HG03097 (cell line): ENCODE results near the gene SPTLC3.

Experiments
- ATAC-seq: cut with Tn5 transposase; IDR thresholded peaks from one replicate; pipeline ENCODE4 v1.9.1; 2021; ENCODE audit not compliant: unreplicated experiment, low FRiP score

The SPTLC3 gene

DNA sequence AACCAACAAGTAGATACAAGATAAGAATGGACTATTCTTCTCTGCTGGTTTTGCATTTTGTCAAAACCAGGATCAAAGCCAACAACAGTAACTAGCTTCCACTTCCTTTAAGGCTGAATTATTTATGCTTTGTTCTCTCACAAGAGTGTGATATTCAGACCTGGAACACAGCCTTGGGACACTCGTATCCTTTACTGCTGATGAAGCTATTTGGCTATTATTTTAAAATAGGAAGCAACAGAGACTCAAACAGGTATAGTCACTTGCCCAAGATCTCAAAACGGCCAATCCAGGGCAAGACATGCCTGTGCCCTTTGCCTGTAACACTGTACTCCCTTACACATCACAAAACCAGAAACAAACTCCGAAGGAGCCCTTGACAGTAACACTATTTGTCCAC, 19.9 kb downstream of the SPTLC3 start:
- ATAC-seq = no peak

DNA sequence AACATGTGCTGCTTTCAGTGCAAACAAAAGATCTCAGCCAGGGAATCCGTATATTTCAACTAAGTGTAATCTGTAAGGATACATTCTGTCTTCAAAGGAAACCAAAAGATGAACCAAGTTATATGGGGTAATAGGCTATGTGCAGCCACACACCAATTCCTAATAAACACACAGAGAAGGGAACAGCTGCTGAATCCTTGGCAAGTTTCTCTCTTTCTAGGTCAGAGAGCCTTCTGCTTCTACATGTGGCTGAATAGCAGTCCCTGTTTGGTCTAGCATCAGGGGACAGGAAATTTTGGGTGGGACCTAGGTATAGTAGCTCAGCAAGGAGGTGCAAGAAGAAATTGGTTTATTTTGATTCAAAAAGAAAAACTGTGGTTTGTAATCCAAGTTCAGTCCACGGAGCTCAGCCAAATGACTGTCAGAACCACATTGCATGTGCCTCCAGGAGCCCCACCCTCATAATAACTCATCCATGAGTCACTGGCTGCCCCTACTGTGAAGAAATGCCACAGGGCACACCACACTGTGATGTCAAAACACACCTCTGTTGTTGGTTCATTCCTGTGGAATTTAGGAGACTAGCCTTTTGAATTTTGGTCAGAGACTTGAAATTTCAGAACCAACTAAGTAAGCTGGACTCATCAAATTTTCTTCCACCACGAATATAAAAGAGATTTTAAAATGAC, 21.1 kb downstream of the SPTLC3 start:
- ATAC-seq = no peak

DNA sequence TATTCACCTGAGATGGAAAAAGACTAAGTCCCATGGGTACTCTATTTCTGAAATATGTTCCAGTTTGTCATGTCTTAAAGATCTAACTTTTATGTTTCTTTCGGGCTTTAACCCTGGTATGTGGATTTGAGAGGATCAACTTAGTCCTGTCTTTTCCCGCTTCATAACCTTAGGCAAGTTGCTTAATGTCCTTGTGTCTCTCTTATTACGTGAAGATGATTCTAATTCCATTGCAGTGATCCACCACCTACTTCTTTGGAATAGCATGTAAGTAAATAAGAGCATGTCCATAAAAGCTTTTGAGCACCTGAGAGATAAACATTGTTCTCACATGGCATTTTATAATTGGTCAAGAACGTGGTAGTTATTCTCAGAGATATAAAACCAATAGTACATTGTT, 23.0 kb downstream of the SPTLC3 start:
- ATAC-seq = no peak

DNA sequence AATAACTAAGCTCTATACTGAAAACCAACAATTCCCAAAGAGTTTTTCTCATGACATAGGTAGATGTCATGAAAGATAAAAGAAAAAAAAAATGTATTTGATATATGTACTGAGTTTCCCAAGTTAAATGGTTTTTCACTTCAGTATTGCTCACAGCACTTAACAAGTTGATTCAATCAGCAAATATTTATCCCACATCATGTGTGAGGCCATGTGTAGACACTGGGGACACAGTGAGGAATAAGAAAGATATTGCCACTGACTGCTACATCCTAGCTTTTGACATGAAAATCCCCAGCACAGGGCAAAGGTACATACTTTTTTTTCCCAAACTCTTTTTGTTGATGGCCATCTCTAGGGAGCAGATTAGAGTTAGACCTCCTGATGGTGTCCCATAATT, 25.3 kb downstream of the SPTLC3 start:
- ATAC-seq = no peak

DNA sequence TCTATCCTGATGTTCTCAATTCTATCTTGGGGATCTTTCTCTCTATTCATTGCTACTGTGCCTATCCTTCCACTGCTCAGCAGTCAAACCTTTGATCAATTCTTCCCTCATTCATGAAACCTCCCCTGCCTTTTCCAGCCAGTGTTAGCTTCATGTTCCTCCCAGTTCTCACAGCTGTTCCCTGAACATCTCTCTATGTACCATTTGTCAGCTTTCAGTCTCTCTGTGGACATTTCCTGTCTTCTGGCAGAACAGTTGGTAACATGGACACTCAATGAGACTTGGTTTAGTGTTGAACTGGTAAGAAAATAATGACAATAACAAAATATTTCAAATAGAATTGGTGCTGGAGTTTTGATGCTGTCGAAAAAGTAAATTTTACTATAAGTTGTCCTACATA, 26.2 kb downstream of the SPTLC3 start:
- ATAC-seq = no peak

DNA sequence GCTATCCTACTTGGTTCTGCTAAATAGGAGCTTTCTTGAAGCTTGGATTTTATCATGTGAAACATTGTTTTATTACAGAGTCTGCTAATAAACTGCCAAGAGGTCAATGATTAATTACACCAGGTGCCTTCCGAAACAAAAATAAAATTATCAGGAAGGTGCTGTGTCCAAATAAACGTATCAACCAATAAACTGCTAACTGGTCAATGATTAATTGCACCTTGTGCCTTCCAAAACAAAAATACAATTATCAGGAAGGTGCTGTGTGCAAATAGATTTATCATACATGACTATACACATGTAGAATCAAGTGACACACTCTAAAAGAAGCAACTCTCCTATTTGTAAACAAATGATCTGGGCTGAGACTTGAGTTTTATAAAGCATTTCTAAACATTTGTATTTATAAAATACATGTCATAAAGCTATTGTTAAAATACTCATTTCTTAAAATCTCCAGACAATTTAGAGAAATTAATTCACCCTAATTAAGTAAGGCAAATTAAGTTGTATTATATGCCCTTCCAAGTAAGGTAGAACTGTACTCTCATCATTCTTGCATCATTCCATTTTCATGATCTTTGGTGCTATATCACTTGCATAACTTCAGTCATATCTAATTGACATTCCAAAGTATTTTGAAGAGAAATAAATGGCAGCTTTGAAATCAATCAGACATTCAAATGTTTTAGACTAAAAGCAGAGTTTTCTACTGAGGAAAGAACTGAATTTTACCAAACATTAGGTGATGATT, 26.8 kb downstream of the SPTLC3 start:
- ATAC-seq = no peak

DNA sequence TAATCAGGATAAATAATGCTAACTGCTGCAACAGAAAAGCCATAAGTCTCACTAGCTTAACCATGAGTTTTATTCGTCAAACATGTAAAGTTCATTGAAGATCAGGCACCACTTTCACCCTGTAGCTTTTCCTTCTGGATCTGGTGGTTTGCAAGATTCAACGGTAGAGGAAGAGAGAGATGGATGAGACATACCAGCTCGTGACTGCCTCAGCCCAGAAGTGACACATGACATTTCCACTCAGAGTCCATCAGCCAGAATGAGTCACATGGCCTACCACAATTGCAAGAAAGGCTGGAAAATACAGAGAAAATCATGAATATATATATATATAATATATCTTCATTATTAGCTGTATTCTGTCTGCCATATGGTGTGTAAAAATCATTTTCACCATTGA, 29.0 kb downstream of the SPTLC3 start:
- ATAC-seq = no peak

DNA sequence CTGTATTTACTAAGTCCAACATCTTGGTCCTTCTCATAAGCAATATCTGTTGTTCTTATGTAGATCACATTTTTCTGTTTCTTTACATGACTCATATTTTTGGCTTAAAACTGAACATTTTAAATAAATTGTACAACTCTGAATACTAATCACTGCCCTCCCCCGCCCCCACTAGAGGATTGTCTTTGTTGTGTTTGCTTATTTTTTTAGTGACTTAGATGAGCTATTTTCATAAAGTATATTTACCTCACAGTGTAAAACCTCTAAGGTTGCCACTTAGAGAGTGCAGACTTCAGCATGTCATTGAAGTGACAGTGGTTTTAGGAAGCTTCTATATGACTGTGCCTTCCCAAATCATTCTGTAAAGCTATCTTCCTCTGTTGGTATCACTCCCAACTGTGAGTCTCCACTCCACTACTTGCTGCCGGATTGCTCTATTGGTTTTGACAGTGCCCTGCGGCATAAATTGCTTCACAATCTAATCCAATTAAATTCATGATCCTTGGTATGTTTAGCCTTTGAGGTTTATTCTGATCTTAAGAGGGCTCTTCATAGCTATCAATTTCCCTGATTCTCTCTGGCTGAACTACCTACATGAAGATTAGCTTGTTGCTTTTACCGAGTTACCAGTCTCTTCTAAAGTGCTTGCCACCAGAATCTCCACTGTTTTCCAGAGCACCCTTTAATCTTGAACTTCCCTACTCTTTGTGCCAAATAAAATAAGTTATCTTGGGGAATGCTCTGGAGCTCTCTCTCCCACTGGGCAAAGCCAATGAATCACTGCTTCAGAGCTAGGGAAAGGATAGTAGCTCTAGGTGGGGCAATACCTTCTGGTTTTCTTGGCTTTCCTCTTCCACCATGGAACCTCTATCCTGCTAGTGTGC, 33.0 kb downstream of the SPTLC3 start:
- ATAC-seq = no peak

DNA sequence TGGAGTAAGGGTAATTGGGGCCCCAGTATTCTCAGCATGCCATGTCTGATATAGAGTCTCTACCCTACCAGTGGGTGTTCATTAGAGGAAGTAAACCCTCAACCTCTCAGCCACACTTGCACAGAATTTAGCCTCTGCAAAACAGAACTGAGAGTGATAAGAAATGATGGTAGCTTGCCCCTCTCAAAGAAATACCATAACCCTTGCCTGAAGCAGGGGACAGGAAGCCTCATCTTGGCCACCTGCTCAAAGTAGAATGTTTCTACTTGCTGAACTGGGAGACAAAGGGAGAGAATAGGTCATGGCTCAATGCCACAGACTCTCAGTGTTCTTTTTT, 33.7 kb downstream of the SPTLC3 start:
- no peak for ATAC-seq

DNA sequence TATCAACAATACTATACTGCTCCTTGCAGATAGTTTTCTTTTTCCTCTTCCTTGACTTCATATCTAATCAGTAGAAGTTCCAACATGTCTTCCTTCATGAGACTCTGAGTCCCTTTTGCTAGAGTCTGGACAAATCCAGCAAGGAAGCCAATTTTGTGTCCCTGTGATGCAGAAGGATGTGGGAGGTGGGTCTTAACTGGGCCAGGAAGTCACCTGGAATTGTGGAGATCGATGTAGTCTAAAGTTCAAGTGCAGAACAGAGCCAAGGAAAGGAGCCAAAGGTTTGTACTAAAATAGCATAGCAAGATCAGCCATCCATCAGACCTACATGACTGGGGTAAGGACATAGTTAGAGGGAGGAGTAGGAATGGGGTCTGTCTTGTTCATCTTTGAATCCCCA, 37.6 kb downstream of the SPTLC3 start:
- ATAC-seq = no peak

DNA sequence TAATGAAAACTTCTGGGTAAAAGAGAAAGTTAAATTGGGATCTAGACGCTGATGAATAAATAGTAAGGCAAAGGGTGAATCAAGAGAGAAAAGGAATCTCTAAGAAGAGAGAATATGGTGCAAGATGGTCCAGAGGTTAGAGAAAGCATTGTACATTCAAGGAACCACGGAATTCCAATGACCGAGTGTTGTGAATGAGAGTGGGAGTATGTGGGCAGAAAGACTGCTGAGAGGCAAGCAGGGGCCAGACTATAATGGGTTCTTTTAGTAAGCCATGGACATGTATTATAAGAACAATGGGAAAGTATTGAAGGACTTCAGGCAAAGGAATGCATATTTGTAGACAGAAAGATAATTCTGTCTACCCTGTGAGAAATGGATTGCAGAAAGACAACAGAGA, 45.2 kb downstream of the SPTLC3 start:
- no peak for ATAC-seq

DNA sequence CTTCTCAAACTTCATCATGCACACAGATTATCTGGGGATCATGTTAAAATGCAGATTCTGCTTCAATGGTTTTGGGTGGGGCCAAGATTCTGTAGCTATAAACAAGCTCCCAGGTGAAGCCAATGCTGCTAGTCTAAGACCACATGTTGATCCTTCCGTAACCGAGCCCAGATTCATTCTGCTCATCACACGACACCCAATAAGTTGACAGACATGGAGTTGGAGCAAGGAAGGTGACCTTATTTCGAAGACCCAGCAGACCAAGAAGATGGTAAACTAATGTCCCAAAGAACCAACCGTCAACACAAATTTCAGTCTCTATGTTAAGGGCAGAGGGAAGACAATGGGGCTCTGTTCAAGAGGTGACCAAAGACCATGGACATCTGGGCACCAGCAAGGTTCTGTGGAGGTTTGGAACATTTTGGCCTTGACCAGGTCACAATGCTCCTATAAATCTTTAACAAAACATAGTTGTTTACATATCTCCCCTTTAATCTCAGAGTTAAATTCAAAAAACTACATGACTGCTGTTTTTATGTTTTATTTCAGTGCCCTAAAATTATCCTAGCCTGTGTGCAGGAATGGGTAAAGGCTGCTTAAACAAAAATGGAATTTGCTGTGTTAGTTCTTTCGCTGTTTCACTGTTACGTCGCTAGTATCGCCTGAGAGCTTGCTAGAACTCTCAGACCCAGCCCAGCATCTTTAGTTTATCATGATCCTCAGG, 50.1 kb downstream of the SPTLC3 start:
- ATAC-seq = no peak

DNA sequence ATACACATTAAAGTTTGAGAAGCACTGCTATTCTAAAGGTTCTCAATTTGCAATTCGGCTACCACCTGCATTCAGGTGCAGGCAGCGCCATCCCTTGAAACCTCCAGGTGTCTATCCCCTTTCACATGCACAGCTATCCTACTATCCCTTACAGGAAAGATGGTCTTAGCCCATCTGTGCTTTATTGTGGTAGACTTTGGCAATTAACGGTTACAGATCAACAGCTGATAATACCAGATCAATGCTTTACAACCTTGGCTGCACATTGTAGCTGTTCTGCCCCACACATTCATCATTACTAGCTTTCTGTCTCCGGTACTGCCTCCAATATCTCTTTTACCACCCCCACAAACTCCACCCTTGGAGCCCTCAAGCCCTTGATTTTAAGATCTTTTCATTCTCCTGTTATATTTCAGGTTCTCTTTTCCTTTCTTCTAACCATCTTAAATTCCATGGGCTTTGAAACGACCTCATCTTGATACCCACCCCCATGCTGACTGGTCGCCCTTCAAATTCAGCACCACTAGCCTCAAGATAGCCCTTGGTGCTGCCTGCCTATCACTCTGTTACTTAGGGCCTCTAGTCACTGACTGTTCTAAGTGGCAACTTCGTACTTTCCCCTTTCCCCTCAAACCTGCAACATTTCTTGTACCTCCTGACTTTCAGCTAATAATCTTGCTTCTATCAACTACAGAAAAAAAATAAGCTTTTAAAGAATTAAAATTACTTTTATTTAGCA, 50.8 kb downstream of the SPTLC3 start:
- no peak for ATAC-seq

DNA sequence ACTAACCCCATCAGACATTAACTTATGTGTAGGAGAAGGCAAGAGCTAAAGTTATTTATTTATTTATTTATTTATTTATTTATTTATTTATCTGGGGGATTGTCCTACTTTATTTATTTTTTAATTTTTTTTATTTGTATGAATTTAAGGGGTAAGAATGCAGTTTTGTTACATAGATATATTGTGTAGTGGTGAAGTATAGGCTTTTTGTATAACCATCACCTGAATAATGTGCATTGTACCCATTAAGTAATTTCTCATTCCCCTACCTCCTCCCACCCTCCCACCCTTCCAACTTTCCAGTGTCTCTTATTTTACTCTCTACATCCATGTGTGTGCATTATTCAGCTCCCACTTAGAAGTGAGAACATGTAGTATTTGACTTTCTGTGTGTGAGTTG, 51.6 kb downstream of the SPTLC3 start:
- ATAC-seq = no peak

DNA sequence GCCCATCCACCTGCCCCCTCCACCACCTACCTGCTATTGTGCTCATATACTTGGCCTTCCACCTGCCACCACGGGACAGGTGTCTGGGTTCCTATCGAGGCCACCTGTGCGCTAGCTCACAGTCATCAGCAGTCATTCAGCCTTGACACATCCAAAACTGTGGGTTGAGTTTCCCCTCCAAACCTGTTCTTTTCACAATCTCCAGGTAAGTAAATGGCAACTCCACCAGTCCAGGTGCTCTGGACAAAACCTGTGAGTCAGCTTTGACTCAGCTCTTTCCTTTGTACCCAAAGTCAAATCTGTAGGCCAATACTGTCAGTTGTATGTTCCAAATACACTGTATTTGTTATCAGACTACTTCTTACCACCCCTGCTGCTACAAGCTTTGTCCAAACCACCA, 52.6 kb downstream of the SPTLC3 start:
- ATAC-seq = no peak

DNA sequence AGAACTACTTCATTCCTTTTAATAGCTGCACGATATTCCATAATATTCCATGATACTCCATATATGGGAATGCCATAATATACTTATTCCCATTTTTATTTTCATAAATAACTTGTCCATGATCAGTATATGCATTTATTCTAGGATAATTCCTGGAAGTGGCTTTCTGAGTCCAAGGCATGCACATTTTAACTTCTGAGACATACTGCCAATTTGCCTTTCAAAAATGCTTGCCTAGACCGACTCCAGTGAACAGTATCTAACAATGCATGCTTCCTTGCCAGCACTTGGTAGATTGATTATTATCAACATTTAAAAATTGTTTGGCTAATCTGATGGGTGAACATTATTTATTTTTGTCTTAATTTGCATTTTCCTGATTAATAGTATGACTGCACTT, 54.0 kb downstream of the SPTLC3 start:
- ATAC-seq = no peak

DNA sequence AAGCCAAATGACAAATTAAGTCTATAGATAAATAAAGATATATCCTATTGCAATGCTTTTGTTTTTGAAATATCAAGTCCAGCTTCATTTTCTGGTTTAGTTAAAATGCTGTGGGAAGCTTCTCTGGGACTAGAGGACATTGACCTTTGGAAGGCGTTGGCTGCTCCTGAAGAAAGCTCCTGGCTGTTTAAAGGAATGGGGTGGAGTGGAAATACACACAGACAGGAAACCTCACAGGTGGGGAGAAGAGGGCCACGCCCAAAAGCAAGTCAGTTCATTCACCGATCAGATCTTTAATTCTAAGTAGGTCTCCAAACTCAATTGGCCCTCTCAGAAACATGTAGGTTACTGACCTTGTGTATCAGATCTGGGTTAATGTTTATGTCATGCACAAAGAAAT, 59.6 kb downstream of the SPTLC3 start:
- ATAC-seq = no peak

DNA sequence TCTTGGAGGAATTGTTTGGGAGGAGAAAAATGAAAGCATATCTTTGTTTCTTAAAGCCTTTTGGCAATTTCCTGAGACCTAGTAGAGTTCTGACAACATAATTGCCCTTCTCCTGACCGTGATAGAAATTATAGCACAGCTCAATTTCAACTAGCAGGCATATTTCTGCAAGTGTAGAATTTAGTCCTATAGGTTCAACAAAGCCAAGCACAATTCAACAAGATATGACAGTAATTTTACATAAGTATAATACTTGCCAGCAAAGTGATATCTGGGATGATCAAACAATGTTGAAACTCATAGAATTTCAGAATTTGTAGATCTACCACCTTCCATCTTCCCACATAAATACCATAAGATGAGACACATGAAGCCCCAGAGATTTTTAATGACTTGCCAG, 73.1 kb downstream of the SPTLC3 start:
- no peak for ATAC-seq

DNA sequence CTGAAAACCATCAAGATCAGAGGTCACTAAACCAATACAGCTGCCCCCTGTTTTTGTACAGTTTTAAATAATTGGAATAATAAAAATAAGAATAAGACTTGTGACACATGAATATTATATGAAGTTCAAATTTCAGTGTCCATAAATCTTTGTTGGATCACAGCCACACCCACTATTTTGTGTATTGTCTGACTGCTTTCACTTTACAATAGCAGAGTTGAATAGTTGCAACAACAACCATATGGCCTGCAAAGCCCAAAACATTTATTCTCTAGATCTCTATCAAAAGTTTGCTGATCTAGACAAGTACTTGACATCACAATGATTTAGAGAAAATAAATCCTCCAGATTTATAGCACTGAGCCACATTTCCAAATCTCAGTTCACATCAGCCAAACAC, 73.6 kb downstream of the SPTLC3 start:
- ATAC-seq = no peak

DNA sequence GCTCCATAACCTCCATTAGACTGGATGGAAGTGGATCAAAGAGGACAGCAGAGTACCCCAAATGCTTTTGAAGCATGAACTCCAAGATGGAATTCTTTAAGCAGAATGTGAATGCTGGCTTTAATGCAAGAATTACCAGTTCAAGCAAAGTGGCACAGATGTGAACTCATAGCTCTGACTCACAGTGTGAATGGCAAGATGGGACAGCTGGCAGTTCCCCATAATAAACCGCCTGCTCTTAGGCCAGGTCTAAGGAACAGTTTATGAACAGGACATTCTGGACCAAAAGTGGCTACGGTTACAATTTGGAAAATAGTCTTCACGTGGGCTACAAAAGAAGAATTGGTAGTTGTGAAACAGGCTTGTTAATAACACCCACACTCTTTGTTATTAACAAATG, 76.5 kb downstream of the SPTLC3 start:
- no peak for ATAC-seq
